Measurements from ENCODE around the gene DLG1. TPM values are rescaled to one million over a fixed set of nuclear protein-coding genes. Genes with fewer than 3 reads are reported as not detected.
"Not testable (repeated sequence)": the region's sequence is repeated elsewhere in the genome, so short reads cannot be mapped to it uniquely, and the experiment has no call there.

The DLG1 gene
- polyA plus RNA-seq, 1 donor from 2014 or later = 43.9 TPM

- Histone ChIP-seq H2AFZ (ENCODE audit: low read depth, low read length) (no peak overlapping the region), H3K4me2 (ENCODE audit: low read length) (no peak overlapping the region), H3K27ac (ENCODE audit: low read length) (no peak overlapping the region), H3K27me3 (ENCODE audit: insufficient read depth, low read depth, low read length) (no peaks in the 10 kb centered on the region), H3K36me3 (ENCODE audit: insufficient read depth, low read length) (peaks cover 13% of the 10 kb centered on the region), H3K79me2 (replicated peaks; ENCODE audit: insufficient read depth, low read length) (no peaks in the 10 kb centered on the region), H3K9ac (ENCODE audit: low read length) (no peak overlapping the region), H3K9me2 (ENCODE audit: insufficient read depth, low read length) (no peaks in the 10 kb centered on the region), H3K4me3 (ENCODE audit: low read length) (no peak overlapping the region), H3F3A (ENCODE audit: insufficient read depth, low read length, poor library complexity, severe bottlenecking) (no peaks in the 10 kb centered on the region), H4K20me1 (ENCODE audit: insufficient read depth) (no peaks in the 10 kb centered on the region), H3K9me3 (ENCODE audit: low read length) (no peaks in the 10 kb centered on the region)
- TF ChIP-seq POLR2AphosphoS5 (IDR thresholded peaks at IDR 0.05) (no peak), REST (IDR thresholded peaks at IDR 0.05; ENCODE audit: borderline replicate concordance) (no peak), EZH2 (IDR thresholded peaks at IDR 0.05; ENCODE audit: borderline replicate concordance, insufficient read depth, low read length, poor library complexity, severe bottlenecking) (no peak), EP300 (conservative IDR thresholded peaks at IDR 0.05; ENCODE audit: poor library complexity, severe bottlenecking) (no peak), CTCF (IDR thresholded peaks at IDR 0.05; ENCODE audit: poor library complexity, severe bottlenecking) (no peak), RAD21 (conservative IDR thresholded peaks at IDR 0.05) (no peak), TAF1 (IDR thresholded peaks at IDR 0.05; ENCODE audit: low read depth) (no peak), MXI1 (conservative IDR thresholded peaks at IDR 0.05; ENCODE audit: poor library complexity, severe bottlenecking) (no peak), SMC3 (conservative IDR thresholded peaks at IDR 0.05; ENCODE audit: poor library complexity) (no peak)
Measured at GRCh38 chr3:197064771-197065170, 233.6 kb downstream of the DLG1 start.

GRCh38 chr3:197062446-197062845 is 236.0 kb downstream of the DLG1 start:
- peaks cover 18% of the 10 kb centered on the region for H3K36me3 ChIP-seq (ENCODE audit: insufficient read depth, low read length)
- no peaks in the 10 kb centered on the region for H3K9me3 ChIP-seq (ENCODE audit: low read length)

GRCh38 chr3:197051637-197052036 is 246.8 kb downstream of the DLG1 start:
- H3K4me3 ChIP-seq (ENCODE audit: low read length); H3K4me2 ChIP-seq (ENCODE audit: low read length); H3K27me3 ChIP-seq (ENCODE audit: insufficient read depth, low read depth, low read length); H2AFZ ChIP-seq (ENCODE audit: low read depth, low read length); H3K9ac ChIP-seq (ENCODE audit: low read length); H3K9me2 ChIP-seq (ENCODE audit: insufficient read depth, low read length); H4K20me1 ChIP-seq (ENCODE audit: insufficient read depth); H3K27ac ChIP-seq (ENCODE audit: low read length); H3K79me2 ChIP-seq (replicated peaks; ENCODE audit: insufficient read depth, low read length); H3K36me3 ChIP-seq (ENCODE audit: insufficient read depth, low read length); H3F3A ChIP-seq (ENCODE audit: insufficient read depth, low read length, poor library complexity, severe bottlenecking); H3K9me3 ChIP-seq (ENCODE audit: low read length): not testable (repeated sequence)

More at GRCh38 chr3:197062446-197062845, 236.0 kb downstream of the DLG1 start:
- H3K79me2 ChIP-seq (replicated peaks; ENCODE audit: insufficient read depth, low read length) = no peaks in the 10 kb centered on the region
- no peaks in the 10 kb centered on the region for H3K27me3 ChIP-seq (ENCODE audit: insufficient read depth, low read depth, low read length)
- no peaks in the 10 kb centered on the region for H4K20me1 ChIP-seq (ENCODE audit: insufficient read depth)
- H3K27ac ChIP-seq (ENCODE audit: low read length) = no peak overlapping the region
- no peak overlapping the region for H3K4me2 ChIP-seq (ENCODE audit: low read length)
- H3K9me2 ChIP-seq (ENCODE audit: insufficient read depth, low read length) = no peaks in the 10 kb centered on the region
- H2AFZ ChIP-seq (ENCODE audit: low read depth, low read length) = no peak overlapping the region
- H3K4me3 ChIP-seq (ENCODE audit: low read length) = no peak overlapping the region
- TF ChIP-seq CTCF (IDR thresholded peaks at IDR 0.05; ENCODE audit: poor library complexity, severe bottlenecking) = no peak
- TF ChIP-seq EP300 (conservative IDR thresholded peaks at IDR 0.05; ENCODE audit: poor library complexity, severe bottlenecking) = no peak
- no peak for TF ChIP-seq SMC3 (conservative IDR thresholded peaks at IDR 0.05; ENCODE audit: poor library complexity)
- no peak for TF ChIP-seq EZH2 (IDR thresholded peaks at IDR 0.05; ENCODE audit: borderline replicate concordance, insufficient read depth, low read length, poor library complexity, severe bottlenecking)
- H3F3A ChIP-seq (ENCODE audit: insufficient read depth, low read length, poor library complexity, severe bottlenecking) = no peaks in the 10 kb centered on the region
- no peak overlapping the region for H3K9ac ChIP-seq (ENCODE audit: low read length)

Data from neural cell (in vitro differentiated cells).